Panc1 (cell line): ENCODE results near the gene CYP27A1. TPM values are rescaled to one million over a fixed set of nuclear protein-coding genes. Genes with fewer than 3 reads are reported as not detected.

Experiments
- ATAC-seq: fragments of 200-7000 bp; cut with Tn5 transposase; 2 replicates; pipeline ENCODE4 v1.9.1; 2020; ENCODE audit warnings: mild to moderate bottlenecking, moderate library complexity
- BruUV-seq: library from RNA; stranded (reverse); fragments of 400-500 nt; replicated peaks from 2 replicates; lab custom pipeline; 2021; lab: Mats Ljungman, UMichigan
- CTCF ChIA-PET: fragments of 300-600 bp; sonication (Branson Sonifier 250); formaldehyde crosslinking; loops from one replicate; lab custom pipeline; 2022; ENCODE audit warnings: antibody characterized with exemption; lab: Charles Lee
- POLR2A ChIA-PET: fragments of 300-600 bp; sonication (Branson Sonifier 250); formaldehyde crosslinking; loops from one replicate; lab custom pipeline; 2022; ENCODE audit warnings: antibody characterized with exemption; lab: Charles Lee
- DNase-seq: peaks from one replicate; pipeline ENCODE4 v3.0.0-alpha.2; 2010; ENCODE audit warnings: low read depth, low spot score
- H3K27ac ChIP-seq: 2 replicates; pipeline ENCODE4 v1.5.1; 2011; ENCODE audit warnings: mild to moderate bottlenecking, low read length, inconsistent platforms
- H3K27me3 ChIP-seq: fragments of 200-500 bp; sonication (Bioruptor generic); 2 replicates; pipeline ENCODE4 v1.6.0; 2014; ENCODE audit warnings: low read length, inconsistent platforms; ENCODE audit not compliant: control insufficient read depth, insufficient read depth
- H3K36me3 ChIP-seq: fragments of 200-500 bp; sonication (Bioruptor generic); 2 replicates; pipeline ENCODE4 v1.5.1; 2014; ENCODE audit warnings: inconsistent platforms, mild to moderate bottlenecking, low read length, moderate library complexity; ENCODE audit not compliant: control insufficient read depth, insufficient read depth
- H3K4me1 ChIP-seq: 2 replicates; pipeline ENCODE4 v1.5.1; 2011; ENCODE audit warnings: inconsistent platforms, mild to moderate bottlenecking, low read length, moderate library complexity; ENCODE audit not compliant: control insufficient read depth, insufficient read depth
- H3K4me3 ChIP-seq, 2 experiments: 2 replicates each; pipeline ENCODE4 v1.5.1; 2011 to 2012; ENCODE audit warnings: low read depth in 2 of 2, low read length in 2 of 2, mild to moderate bottlenecking in 2 of 2, inconsistent platforms in 1 of 2, moderate library complexity in 1 of 2
- H3K9me3 ChIP-seq: fragments of 200-500 bp; sonication (Bioruptor generic); 2 replicates; pipeline ENCODE4 v1.5.1; 2014; ENCODE audit warnings: low read depth, mild to moderate bottlenecking, inconsistent platforms, low read length, moderate library complexity; ENCODE audit not compliant: control insufficient read depth, insufficient read depth
- POLR2AphosphoS5 ChIP-seq: IDR thresholded peaks from 2 replicates; pipeline ENCODE4 v1.6.1; 2012; ENCODE audit warnings: mild to moderate bottlenecking, low read depth, low read length, moderate library complexity
- SIN3A ChIP-seq: IDR thresholded peaks from 2 replicates; pipeline ENCODE4 v1.6.1; 2012; ENCODE audit warnings: low read depth, mild to moderate bottlenecking, low read length, moderate library complexity, borderline replicate concordance; ENCODE audit not compliant: insufficient read depth
- TCF7L2 ChIP-seq: IDR thresholded peaks from 2 replicates; pipeline ENCODE4 v1.6.1; 2011; ENCODE audit warnings: mild to moderate bottlenecking, low read depth, low read length, inconsistent platforms
- in situ Hi-C: cut with HindIII; loops from 2 replicates; pipeline ENCODE4 v1.10.0; 2016; ENCODE audit warnings: low sequenced_read_pairs, low pct_unique_long_range_greater_than_20kb
- intact Hi-C: fragments of 100-400 bp; cut with micrococcal nuclease; formaldehyde crosslinking; loops from one replicate; pipeline ENCODE4 v1.10.0; 2022; ENCODE audit not compliant: unreplicated experiment
- total RNA-seq: library from RNA; stranded (reverse); gene quantifications from one replicate; pipeline ENCODE4 v1.2.1, GENCODE V29; 2021; ENCODE audit not compliant: unreplicated experiment
- TF ChIP-seq, protein P1 (sequence below): fragments of 450-650 bp; IDR thresholded peaks from 2 replicates; pipeline ENCODE4 v1.5.1; 2017; ENCODE audit warnings: mild to moderate bottlenecking
- TF ChIP-seq, protein P2 (sequence below), 2 experiments: IDR thresholded peaks; 2 replicates each; pipeline ENCODE4 v1.6.1; 2011 to 2012; ENCODE audit warnings: low read depth in 2 of 2, control low read depth in 1 of 2, low read length in 1 of 2, mild to moderate bottlenecking in 1 of 2, moderate library complexity in 1 of 2; ENCODE audit not compliant: insufficient read depth in 1 of 2

CYP27A1 gene
- total RNA-seq, 1 experiment from 2014 or later, result 7.7 TPM

DNA sequence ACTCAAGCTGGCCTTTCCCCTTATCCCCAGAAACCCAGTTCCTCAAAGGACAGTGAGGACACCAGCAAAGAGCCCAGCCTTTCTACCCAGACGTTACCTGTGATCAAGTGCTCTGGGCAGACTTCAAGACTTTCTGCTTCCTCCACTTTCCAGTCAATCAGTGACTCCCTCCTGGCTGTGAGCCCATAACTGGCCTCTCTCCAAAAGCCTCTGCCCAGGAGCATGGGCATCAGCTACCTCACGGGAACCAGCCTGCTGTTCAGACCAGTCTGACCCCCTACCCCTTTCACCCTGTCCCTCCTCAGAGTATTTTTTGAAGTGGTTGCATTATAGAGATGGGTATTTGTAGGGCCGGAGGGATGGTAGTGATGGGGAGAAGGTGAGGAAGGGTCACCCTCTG, 27.7 kb upstream of the CYP27A1 start:
- in situ Hi-C loops, result no loop called here
- Histone ChIP-seq H3K9me3 (no peaks in the 10 kb centered on the region), H3K4me3 (no peak overlapping the region), H3K4me1 (no peaks in the 10 kb centered on the region), H3K27me3 (no peaks in the 10 kb centered on the region), H3K36me3 (peaks cover 6% of the 10 kb centered on the region), H3K27ac (no peak overlapping the region)
- TF ChIP-seq SIN3A, result no peak
- no peak for TF ChIP-seq POLR2AphosphoS5
- TF ChIP-seq, protein P1, sequence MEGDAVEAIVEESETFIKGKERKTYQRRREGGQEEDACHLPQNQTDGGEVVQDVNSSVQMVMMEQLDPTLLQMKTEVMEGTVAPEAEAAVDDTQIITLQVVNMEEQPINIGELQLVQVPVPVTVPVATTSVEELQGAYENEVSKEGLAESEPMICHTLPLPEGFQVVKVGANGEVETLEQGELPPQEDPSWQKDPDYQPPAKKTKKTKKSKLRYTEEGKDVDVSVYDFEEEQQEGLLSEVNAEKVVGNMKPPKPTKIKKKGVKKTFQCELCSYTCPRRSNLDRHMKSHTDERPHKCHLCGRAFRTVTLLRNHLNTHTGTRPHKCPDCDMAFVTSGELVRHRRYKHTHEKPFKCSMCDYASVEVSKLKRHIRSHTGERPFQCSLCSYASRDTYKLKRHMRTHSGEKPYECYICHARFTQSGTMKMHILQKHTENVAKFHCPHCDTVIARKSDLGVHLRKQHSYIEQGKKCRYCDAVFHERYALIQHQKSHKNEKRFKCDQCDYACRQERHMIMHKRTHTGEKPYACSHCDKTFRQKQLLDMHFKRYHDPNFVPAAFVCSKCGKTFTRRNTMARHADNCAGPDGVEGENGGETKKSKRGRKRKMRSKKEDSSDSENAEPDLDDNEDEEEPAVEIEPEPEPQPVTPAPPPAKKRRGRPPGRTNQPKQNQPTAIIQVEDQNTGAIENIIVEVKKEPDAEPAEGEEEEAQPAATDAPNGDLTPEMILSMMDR, result no peak
- TF ChIP-seq, protein P2, sequence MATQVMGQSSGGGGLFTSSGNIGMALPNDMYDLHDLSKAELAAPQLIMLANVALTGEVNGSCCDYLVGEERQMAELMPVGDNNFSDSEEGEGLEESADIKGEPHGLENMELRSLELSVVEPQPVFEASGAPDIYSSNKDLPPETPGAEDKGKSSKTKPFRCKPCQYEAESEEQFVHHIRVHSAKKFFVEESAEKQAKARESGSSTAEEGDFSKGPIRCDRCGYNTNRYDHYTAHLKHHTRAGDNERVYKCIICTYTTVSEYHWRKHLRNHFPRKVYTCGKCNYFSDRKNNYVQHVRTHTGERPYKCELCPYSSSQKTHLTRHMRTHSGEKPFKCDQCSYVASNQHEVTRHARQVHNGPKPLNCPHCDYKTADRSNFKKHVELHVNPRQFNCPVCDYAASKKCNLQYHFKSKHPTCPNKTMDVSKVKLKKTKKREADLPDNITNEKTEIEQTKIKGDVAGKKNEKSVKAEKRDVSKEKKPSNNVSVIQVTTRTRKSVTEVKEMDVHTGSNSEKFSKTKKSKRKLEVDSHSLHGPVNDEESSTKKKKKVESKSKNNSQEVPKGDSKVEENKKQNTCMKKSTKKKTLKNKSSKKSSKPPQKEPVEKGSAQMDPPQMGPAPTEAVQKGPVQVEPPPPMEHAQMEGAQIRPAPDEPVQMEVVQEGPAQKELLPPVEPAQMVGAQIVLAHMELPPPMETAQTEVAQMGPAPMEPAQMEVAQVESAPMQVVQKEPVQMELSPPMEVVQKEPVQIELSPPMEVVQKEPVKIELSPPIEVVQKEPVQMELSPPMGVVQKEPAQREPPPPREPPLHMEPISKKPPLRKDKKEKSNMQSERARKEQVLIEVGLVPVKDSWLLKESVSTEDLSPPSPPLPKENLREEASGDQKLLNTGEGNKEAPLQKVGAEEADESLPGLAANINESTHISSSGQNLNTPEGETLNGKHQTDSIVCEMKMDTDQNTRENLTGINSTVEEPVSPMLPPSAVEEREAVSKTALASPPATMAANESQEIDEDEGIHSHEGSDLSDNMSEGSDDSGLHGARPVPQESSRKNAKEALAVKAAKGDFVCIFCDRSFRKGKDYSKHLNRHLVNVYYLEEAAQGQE (IDR thresholded peaks at IDR 0.05; ENCODE audit: insufficient read depth in 1 of 2, low read depth in 2 of 2, low read length in 1 of 2), result no peak
- TF ChIP-seq TCF7L2, result no peak
- ChIA-PET POLR2A (no interaction called here), CTCF (no interaction called here)
- intact Hi-C loops, result no loop called here
- ATAC-seq, result no peak
- BruUV-seq, result no TSS peak
- no peak for DNase-seq

DNA sequence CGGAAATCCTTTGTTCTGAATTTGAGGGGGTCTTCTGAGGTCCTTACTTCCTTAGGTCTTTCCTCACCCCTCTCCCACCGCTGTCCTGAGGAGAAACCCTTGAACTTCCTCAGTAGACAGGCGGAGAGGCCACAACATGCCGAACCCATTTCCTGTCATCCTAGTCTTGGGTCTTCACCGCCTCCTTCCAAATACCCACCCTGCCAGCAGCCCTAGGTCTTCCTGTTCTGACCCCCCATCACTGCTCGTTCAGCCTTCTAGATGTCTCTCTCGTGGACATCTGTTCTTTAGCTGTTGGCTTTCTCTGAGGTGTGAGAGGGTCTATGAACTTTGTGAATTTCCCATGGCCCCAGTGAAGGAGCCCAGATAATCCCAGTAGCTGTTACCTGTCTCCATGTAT, 27.2 kb upstream of the CYP27A1 start:
- DNase-seq (no peak), ATAC-seq (no peak)
- CTCF ChIA-PET, result no interaction called here
- in situ Hi-C loops (no loop called here), intact Hi-C loops (no loop called here)
- peaks cover 6% of the 10 kb centered on the region for H3K36me3 ChIP-seq
- POLR2A ChIA-PET, result no interaction called here
- no peak overlapping the region for H3K4me3 ChIP-seq
- H3K4me1 ChIP-seq, result no peaks in the 10 kb centered on the region
- no peak overlapping the region for H3K27ac ChIP-seq
- H3K27me3 ChIP-seq, result no peaks in the 10 kb centered on the region
- TF ChIP-seq SIN3A, result no peak
- TF ChIP-seq, protein P1, result no peak
- TF ChIP-seq POLR2AphosphoS5, result no peak
- TF ChIP-seq, protein P2 (IDR thresholded peaks at IDR 0.05; ENCODE audit: insufficient read depth in 1 of 2, low read depth in 2 of 2, low read length in 1 of 2), result no peak
- TF ChIP-seq TCF7L2, result no peak
- BruUV-seq, result no TSS peak
- no peaks in the 10 kb centered on the region for H3K9me3 ChIP-seq
